ENCODE data around the gene SDHC.
A peak's percentile ranks its signal among the peaks of the same experiment; 100 is the strongest.

Gene SDHC

GRCh38 chr1:161314201-161314981, at the start of gene SDHC:
TSS of gene SDHC (plus strand) at chr1:161314381. CDS start at chr1:161314406, 25 bp downstream.
- DNase-seq (ENCODE audit: low read depth), result peak; percentile 60

- no peak for DNase-seq (ENCODE audit: low read depth)
Observed at GRCh38 chr1:161265305-161265704, 48.9 kb upstream of the SDHC start.

DNA sequence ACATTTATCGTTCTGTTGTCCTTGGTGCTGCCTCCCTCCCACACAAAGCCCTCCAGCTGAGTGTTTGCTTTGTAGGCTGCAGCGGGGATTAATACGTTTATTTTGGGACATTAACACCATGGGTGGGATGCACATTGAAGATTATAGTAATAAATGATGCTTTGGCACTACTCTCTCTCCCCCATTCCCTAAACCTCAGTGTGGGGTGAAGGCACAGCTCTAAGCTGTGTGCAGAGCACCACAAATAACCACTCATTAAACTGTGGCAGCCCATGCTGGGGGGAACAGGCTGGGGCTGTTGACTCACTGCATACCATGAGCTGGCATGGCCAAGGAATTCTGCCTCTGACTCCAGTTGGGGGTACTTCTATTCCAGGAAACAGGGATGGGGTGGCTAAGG, 48.0 kb upstream of the SDHC start:
- no peak for DNase-seq (ENCODE audit: low read depth)

GRCh38 chr1:161266836-161267235, 47.3 kb upstream of the SDHC start:
- DNase-seq (ENCODE audit: low read depth), result no peak

- no peak for DNase-seq (ENCODE audit: low read depth)
Observed at GRCh38 chr1:161267321-161267720, 46.9 kb upstream of the SDHC start.

GRCh38 chr1:161273402-161273801, 40.8 kb upstream of the SDHC start:
- DNase-seq (ENCODE audit: low read depth), result no peak

GRCh38 chr1:161274874-161275273, 39.3 kb upstream of the SDHC start:
- no peak for DNase-seq (ENCODE audit: low read depth)

- no peak for DNase-seq (ENCODE audit: low read depth)
Observed at GRCh38 chr1:161282991-161283390, 31.2 kb upstream of the SDHC start.

GRCh38 chr1:161285113-161285512, 29.1 kb upstream of the SDHC start:
- DNase-seq (ENCODE audit: low read depth), result no peak

- no peak for DNase-seq (ENCODE audit: low read depth)
Observed at GRCh38 chr1:161285521-161285920, 28.7 kb upstream of the SDHC start.

GRCh38 chr1:161287482-161288054, 26.6 kb upstream of the SDHC start:
- DNase-seq (ENCODE audit: low read depth), result no peak

DNA sequence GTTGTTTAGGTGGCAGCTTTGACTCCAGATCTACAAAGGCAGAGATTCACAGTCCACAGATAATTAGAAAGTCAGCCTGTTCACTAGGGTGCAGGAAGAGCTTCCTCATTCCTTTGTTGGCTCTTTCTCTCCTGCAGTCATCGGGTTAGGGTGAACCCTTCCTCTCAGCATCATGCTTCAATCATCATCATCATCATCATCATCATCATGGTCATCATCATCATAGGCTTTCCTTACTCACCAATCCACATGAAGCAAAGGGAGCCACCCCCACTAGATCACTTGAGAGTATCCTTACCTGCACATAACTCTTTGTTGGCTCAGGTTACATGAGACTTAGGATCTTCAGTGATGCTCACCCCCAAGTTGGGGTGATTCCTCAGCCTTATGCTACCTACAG, 23.4 kb upstream of the SDHC start:
- no peak for DNase-seq (ENCODE audit: low read depth)

DNA sequence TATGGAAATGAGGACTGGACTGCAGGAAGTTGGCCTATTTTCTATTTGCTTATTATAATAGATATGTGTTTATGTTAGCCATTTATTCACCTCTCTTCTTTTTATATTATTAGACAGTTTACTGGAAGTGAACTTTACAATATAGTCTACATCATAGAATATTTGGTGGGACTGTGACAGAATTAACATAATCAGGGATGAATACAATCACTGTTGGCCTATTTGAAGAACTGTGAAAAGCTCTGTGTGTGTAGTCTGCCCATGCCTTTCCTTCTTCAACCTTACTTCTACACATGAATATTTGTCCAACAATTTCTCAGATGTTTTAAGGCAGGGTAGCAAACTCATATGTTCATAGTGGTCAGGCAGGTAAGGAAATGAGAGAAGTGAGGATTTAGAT, 16.8 kb upstream of the SDHC start:
- no peak for DNase-seq (ENCODE audit: low read depth)

DNA sequence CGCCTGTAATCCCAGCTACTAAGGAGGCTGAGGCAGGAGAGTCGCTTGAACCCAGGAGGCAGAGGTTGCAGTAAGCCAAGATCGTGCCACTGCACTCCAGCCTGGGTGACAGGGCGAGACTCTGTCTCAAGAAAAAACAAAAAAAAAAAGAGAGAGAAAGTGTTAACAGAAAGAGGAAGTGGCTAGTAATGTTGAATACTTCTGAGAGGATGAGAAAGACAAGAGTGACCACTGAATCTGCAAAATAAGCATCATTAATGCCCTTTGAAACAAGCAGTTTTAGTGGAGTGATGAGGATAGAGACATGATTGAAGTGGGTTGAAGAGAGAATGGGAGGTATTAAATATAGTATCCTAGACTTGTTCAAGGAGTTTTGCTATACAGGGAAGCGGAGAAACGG, 16.1 kb upstream of the SDHC start:
- no peak for DNase-seq (ENCODE audit: low read depth)

DNA sequence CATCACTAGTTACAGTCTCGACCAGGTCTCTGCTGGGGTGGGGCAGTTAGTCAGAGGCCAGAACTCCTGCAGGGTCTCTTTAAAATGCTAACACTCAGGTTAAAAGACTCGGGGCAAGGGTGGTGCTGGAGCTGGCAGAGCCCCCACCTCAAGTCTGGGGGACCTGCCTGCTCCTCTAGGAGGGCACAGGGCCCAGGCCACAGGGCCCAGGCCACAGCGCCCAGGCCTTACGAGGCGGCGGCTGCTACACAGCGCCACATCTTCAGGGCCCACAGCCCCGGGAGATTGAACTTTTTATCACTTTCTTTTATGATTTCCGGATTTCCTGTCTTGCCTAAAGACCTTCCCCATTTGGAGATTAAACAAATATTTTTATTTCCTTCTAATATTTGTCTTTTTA, 14.8 kb upstream of the SDHC start:
- no peak for DNase-seq (ENCODE audit: low read depth)

GRCh38 chr1:161300478-161300877, 13.7 kb upstream of the SDHC start:
- no peak for DNase-seq (ENCODE audit: low read depth)

DNA sequence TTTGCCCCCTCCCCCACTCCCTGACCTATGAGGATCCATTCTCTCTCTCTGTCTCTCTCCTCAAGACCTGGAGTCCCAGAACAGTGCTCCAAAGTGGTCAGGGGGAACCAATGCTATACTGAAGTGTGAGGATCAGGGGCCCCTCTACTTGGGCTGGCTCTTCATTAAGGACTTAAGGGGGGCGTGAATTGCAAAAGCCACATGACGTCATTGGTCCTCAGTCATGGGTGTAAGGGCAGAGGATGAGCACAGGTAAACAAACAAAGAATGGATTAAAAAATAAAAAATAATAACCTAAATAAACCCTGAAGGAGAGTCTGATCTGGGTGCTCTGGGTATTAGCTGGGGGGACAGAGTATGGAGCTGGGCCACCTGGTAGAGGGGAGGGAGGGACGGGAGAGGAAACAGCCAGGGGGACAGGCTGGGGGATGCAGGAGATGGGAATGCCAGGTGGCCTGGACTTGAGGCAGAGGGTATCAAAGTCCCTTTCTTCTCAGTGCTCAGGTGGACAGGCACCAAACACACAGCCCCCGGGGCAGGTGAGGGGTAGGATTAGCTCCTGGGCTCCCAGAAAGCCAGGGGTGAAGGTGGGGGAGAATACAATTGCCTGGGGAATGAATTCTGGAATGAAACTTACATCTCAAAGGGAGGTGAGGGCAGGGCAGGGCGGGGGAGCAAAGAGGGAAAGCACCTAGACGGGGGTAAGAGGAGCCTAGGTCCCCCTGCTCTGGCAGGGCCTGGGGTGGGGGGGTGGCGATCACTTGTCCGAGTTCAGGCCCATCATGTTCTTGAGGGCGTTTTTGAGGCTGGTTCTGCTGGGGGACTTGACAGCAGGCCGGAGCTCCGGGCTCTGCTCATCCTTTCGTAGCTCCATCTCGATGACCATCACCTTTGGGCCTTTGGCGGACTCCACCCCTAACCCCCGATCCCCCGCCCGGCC, 9.0 kb upstream of the SDHC start:
- no peak for DNase-seq (ENCODE audit: low read depth)

GRCh38 chr1:161305867-161306519, 8.2 kb upstream of the SDHC start:
- DNase-seq (ENCODE audit: low read depth), result no peak

- DNase-seq (ENCODE audit: low read depth), result no peak
Observed at GRCh38 chr1:161307230-161307768, 6.9 kb upstream of the SDHC start.

DNA sequence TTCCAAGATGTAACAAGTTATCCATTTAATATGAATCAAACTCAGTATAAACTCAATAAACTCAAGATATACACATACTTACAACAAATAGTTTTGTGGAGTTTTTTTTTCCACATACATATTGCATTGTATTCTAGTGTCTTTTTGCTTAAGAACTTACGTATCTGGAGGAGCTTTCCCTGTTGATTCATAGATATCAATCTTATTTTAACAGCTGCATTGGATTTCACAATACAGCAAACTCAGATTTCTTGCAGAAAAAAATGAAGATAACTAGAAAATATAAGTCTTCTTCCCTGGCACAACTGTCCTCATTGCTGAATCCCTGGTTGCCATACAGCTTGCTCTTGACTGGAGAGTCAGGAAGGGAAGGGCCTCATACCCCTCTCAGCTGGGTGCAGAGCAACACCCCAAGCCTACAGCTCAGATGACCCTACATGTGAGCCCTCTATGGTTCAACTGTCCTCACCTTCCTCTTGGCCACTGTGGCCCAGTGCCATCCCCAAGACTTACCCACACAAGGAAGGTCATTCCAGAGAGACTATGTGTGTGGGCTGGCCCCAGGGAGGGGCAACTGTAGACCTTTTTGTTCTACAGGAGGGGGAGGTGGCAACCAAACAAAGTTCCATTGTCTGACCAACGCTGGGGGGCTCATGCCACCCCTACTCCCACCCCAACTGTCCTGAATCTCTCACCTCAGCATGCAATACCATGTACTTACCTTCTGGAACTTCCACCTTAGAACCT, 6.1 kb upstream of the SDHC start:
- DNase-seq (ENCODE audit: low read depth), result no peak

GRCh38 chr1:161309868-161310267, 4.3 kb upstream of the SDHC start, which contains the start of gene MPZ:
TSS of gene MPZ (minus strand) at chr1:161309968. CDS start at chr1:161309905, 63 bp downstream.
- DNase-seq (ENCODE audit: low read depth), result no peak
